ENCODE measurements around the gene APOE. TPM values are rescaled to one million over a fixed set of nuclear protein-coding genes. Genes with fewer than 3 reads are reported as not detected.
A peak's percentile ranks its signal among the peaks of the same experiment; 100 is the strongest.

Gene APOE
- total and polyA plus RNA-seq, 7 experiments from 2014 or later = 0.41 to 7.9 (median 4.0) TPM; not detected in 2

DNA sequence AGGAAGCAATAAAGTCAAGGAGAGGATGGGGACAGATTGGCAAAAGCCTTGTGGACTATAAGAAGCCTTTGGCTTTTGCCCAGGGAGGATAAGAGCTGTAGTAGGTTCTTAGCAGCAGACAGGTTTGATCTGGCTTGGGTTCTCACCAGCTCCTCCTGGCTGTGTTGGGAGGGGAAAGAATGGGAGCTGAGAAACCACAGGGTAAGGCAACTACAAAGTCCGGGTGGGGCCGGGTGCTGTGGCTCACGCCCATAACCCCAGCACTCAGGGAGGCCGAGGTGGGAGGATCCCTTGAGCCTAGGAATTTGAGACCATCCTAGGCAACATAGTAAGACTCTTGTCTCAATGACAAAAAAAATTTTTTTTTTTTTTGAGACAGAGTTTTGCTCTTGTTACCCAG is 38.9 kb upstream of the APOE start:
- Mint-ChIP-seq H3K27me3 (no peaks in the 10 kb centered on the region), H3K9me3 (no peaks in the 10 kb centered on the region), H3K4me3 (no peak overlapping the region), H3K27ac (peak overlapping the region in 1 of 9 donors; percentile 51), H3K36me3 (no peaks in the 10 kb centered on the region), H3K4me1 (peaks cover 0 to 10% (median 0%) of the 10 kb centered on the region in 7 donors)
- Histone ChIP-seq H3K4me1 (ENCODE audit: control insufficient read depth in 2 of 2, insufficient read depth in 2 of 2, low read length in 2 of 2) (no peaks in the 10 kb centered on the region), H3K36me3 (ENCODE audit: control insufficient read depth in 2 of 3, insufficient read depth in 3 of 3, low read length in 3 of 3) (no peaks in the 10 kb centered on the region), H3K4me3 (ENCODE audit: low read length) (no peak overlapping the region), H3K27ac (ENCODE audit: low read depth, low read length) (no peak overlapping the region), H3K27me3 (ENCODE audit: control insufficient read depth in 2 of 2, insufficient read depth in 2 of 2, low read length in 2 of 2) (no peaks in the 10 kb centered on the region), H3K9me3 (ENCODE audit: control insufficient read depth in 2 of 3, low read length in 3 of 3) (no peaks in the 10 kb centered on the region)
- ChIA-PET POLR2A (interaction anchor here (0.7 kb wide), 1 partner anchor 50 kb away, joined by 3 read pairs; no protein-coding TSS in a partner anchor), CTCF (no interaction called here)
- intact Hi-C loops (cut with micrococcal nuclease) = no loop called here
- no peak for ATAC-seq
- DNase-seq = no peak

DNA sequence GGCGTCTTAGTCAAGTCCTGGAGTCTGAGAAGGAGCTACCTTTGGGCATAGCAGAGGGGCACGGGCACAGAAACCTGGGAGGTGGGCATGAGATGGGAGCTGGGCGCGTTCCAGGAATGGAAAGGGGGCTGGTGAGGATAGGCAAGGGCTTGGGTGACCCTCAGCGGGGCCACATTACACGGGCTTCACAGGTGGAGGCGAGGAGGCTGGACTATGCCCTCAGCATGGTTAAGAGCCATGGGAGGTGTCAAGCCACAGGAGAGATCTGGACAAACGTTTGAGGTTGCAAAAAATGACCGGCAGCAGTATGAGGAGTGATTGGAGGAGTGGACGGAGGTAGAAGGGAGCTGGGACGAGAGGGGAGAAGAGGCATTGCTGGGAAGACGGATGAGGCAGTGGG is 38.0 kb upstream of the APOE start:
- Histone ChIP-seq H3K4me3 (ENCODE audit: low read length) (no peak overlapping the region), H3K9me3 (ENCODE audit: control insufficient read depth in 2 of 3, low read length in 3 of 3) (no peaks in the 10 kb centered on the region), H3K4me1 (ENCODE audit: control insufficient read depth in 2 of 2, insufficient read depth in 2 of 2, low read length in 2 of 2) (no peaks in the 10 kb centered on the region), H3K36me3 (ENCODE audit: control insufficient read depth in 2 of 3, insufficient read depth in 3 of 3, low read length in 3 of 3) (no peaks in the 10 kb centered on the region), H3K27me3 (ENCODE audit: control insufficient read depth in 2 of 2, insufficient read depth in 2 of 2, low read length in 2 of 2) (no peaks in the 10 kb centered on the region), H3K27ac (ENCODE audit: low read depth, low read length) (no peak overlapping the region)
- POLR2A ChIA-PET = interaction anchor here (0.7 kb wide), 1 partner anchor 49 kb away, joined by 3 read pairs; no protein-coding TSS in a partner anchor
- no peak overlapping the region for H3K4me3 Mint-ChIP-seq
- CTCF ChIA-PET = no interaction called here
- H3K27ac Mint-ChIP-seq = no peak overlapping the region
- no peaks in the 10 kb centered on the region for H3K27me3 Mint-ChIP-seq
- no peak for ATAC-seq
- DNase-seq = no peak
- H3K36me3 Mint-ChIP-seq = no peaks in the 10 kb centered on the region
- peaks cover 0 to 11% (median 0%) of the 10 kb centered on the region in 7 donors for H3K4me1 Mint-ChIP-seq
- no peaks in the 10 kb centered on the region for H3K9me3 Mint-ChIP-seq
- intact Hi-C loops (cut with micrococcal nuclease) = no loop called here

DNA sequence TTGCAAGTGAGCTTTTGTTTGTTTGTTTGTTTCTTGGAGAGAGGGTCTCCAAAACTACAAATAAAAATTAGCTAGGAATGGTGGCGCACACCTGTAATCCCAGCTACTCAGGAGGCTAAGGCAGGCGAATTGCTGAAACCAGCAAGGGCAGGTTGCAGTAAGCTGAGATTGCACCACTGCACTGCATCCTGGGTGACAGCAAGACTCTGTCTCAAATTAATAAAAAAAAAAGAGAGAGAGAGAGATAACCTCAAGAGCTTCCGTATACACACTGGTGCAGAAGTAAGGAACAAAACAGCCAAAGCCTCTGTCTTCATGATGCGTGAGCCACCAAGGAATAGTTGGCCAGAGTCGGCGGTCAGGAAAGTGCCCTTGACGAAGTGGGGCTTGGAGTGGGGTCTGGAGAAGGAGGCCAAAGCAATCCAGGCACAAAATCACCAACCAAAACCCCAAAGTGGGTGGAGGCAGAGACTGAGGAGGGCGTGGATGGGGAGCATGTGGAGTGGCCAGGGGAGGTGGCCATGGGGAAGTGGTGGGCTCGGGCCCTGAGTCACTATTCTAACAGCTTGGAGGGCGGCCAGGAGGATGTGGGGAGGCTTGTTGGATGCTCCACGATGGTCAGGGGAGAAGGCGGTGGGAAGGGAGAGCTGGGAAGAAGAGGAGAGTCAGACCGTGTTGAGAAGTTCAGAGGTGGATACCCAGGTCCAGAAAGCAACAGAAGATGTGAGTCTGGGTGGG is 35.7 kb upstream of the APOE start:
- Histone ChIP-seq H3K36me3 (ENCODE audit: control insufficient read depth in 2 of 3, insufficient read depth in 3 of 3, low read length in 3 of 3) (no peaks in the 10 kb centered on the region), H3K27me3 (ENCODE audit: control insufficient read depth in 2 of 2, insufficient read depth in 2 of 2, low read length in 2 of 2) (no peaks in the 10 kb centered on the region), H3K27ac (ENCODE audit: low read depth, low read length) (no peak overlapping the region), H3K4me1 (ENCODE audit: control insufficient read depth in 2 of 2, insufficient read depth in 2 of 2, low read length in 2 of 2) (no peaks in the 10 kb centered on the region), H3K4me3 (ENCODE audit: low read length) (no peak overlapping the region), H3K9me3 (ENCODE audit: control insufficient read depth in 2 of 3, low read length in 3 of 3) (no peaks in the 10 kb centered on the region)
- H3K4me3 Mint-ChIP-seq = no peak overlapping the region
- no peaks in the 10 kb centered on the region for H3K9me3 Mint-ChIP-seq
- no peaks in the 10 kb centered on the region for H3K36me3 Mint-ChIP-seq
- intact Hi-C loops (cut with micrococcal nuclease) = no loop called here
- H3K4me1 Mint-ChIP-seq = peaks cover 0 to 11% (median 0%) of the 10 kb centered on the region in 7 donors
- peak; percentile 60 for ATAC-seq
- DNase-seq = no peak
- H3K27ac Mint-ChIP-seq = no peak overlapping the region
- POLR2A ChIA-PET = no interaction called here
- H3K27me3 Mint-ChIP-seq = no peaks in the 10 kb centered on the region
- CTCF ChIA-PET = no interaction called here

DNA sequence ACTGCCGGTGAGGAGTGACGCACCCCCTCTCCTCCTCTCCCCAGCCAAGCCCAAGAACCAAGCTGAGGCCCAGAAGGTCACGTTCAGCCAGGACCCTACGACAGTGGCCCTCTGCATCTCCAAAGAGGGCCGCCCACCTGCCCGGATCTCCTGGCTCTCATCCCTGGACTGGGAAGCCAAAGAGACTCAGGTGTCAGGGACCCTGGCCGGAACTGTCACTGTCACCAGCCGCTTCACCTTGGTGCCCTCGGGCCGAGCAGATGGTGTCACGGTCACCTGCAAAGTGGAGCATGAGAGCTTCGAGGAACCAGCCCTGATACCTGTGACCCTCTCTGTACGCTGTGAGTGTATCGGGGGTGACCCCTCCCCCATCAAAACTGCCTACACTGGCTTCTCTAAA is 33.8 kb upstream of the APOE start:
- ChIA-PET POLR2A (no interaction called here), CTCF (interaction anchor here (1.4 kb wide), 1 partner anchor 12 kb away, joined by 5 read pairs; no protein-coding TSS in a partner anchor)
- H3K4me1 ChIP-seq (ENCODE audit: control insufficient read depth in 2 of 2, insufficient read depth in 2 of 2, low read length in 2 of 2) = no peaks in the 10 kb centered on the region
- no peaks in the 10 kb centered on the region for H3K27me3 ChIP-seq (ENCODE audit: control insufficient read depth in 2 of 2, insufficient read depth in 2 of 2, low read length in 2 of 2)
- ATAC-seq (no peak), DNase-seq (no peak)
- H3K9me3 ChIP-seq (ENCODE audit: control insufficient read depth in 2 of 3, low read length in 3 of 3) = no peaks in the 10 kb centered on the region
- no peak overlapping the region for H3K27ac Mint-ChIP-seq
- no peak overlapping the region for H3K4me3 ChIP-seq (ENCODE audit: low read length)
- no peak overlapping the region for H3K4me3 Mint-ChIP-seq
- H3K9me3 Mint-ChIP-seq = no peaks in the 10 kb centered on the region
- no peaks in the 10 kb centered on the region for H3K36me3 ChIP-seq (ENCODE audit: control insufficient read depth in 2 of 3, insufficient read depth in 3 of 3, low read length in 3 of 3)
- H3K36me3 Mint-ChIP-seq = no peaks in the 10 kb centered on the region
- intact Hi-C loops (cut with micrococcal nuclease) = no loop called here
- peaks cover 0 to 11% (median 2%) of the 10 kb centered on the region in 7 donors for H3K4me1 Mint-ChIP-seq
- H3K27me3 Mint-ChIP-seq = no peaks in the 10 kb centered on the region
- H3K27ac ChIP-seq (ENCODE audit: low read depth, low read length) = no peak overlapping the region

DNA sequence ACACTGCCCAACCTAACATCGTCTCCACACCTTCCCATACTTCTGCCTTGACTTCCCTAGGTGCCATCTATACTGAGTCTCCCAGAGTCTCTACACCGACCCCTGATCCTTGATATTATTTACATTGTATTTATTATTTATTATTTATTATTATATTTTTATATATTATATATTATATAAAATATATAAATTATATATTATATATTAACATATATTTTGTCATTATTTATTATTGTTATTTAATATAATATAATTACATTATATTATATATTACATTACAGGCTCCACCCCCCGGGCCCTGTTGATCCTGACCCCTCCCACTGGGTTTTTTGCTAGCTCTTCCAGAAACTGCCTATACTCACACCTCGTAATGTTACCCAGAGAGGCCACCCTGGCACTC is 32.9 kb upstream of the APOE start:
- POLR2A ChIA-PET = no interaction called here
- CTCF ChIA-PET = interaction anchor here (1.4 kb wide), 1 partner anchor 12 kb away, joined by 5 read pairs; no protein-coding TSS in a partner anchor
- ATAC-seq = no peak

DNA sequence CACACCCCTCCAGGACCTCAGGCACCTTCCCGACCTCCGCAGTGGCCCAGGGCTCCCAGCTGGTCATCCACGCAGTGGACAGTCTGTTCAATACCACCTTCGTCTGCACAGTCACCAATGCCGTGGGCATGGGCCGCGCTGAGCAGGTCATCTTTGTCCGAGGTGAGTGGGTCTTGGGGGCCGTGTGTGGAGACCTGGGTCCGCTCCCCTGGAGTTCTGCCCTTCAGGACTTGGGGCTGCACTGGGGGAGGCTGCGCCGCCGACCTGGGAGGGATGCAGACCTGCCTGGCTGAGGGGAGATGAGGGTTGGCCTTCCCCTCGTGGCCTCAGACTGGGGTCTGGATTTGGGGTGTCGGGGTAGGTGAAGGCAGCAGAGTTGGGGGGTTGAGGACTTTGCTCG is 31.3 kb upstream of the APOE start:
- H3K36me3 Mint-ChIP-seq = no peaks in the 10 kb centered on the region
- H3K9me3 ChIP-seq (ENCODE audit: control insufficient read depth in 2 of 3, low read length in 3 of 3) = no peaks in the 10 kb centered on the region
- H3K27me3 ChIP-seq (ENCODE audit: control insufficient read depth in 2 of 2, insufficient read depth in 2 of 2, low read length in 2 of 2) = no peaks in the 10 kb centered on the region
- H3K4me3 ChIP-seq (ENCODE audit: low read length) = no peak overlapping the region
- no peak for DNase-seq
- ChIA-PET POLR2A (interaction anchor here (0.6 kb wide), 1 partner anchor 11 kb away, joined by 3 read pairs; no protein-coding TSS in a partner anchor), CTCF (no interaction called here)
- H3K27me3 Mint-ChIP-seq = no peaks in the 10 kb centered on the region
- no peak overlapping the region for H3K27ac ChIP-seq (ENCODE audit: low read depth, low read length)
- no peaks in the 10 kb centered on the region for H3K36me3 ChIP-seq (ENCODE audit: control insufficient read depth in 2 of 3, insufficient read depth in 3 of 3, low read length in 3 of 3)
- no peaks in the 10 kb centered on the region for H3K9me3 Mint-ChIP-seq
- H3K27ac Mint-ChIP-seq = no peak overlapping the region
- no peak overlapping the region for H3K4me3 Mint-ChIP-seq
- no peak for ATAC-seq
- peaks cover 3 to 12% (median 8%) of the 10 kb centered on the region in 7 donors for H3K4me1 Mint-ChIP-seq
- intact Hi-C loops (cut with micrococcal nuclease) = no loop called here
- H3K4me1 ChIP-seq (ENCODE audit: control insufficient read depth in 2 of 2, insufficient read depth in 2 of 2, low read length in 2 of 2) = no peaks in the 10 kb centered on the region

More for the DNA sequence above, 32.9 kb upstream of the APOE start:
- Histone ChIP-seq H3K9me3 (ENCODE audit: control insufficient read depth in 2 of 3, low read length in 3 of 3) (no peaks in the 10 kb centered on the region), H3K27me3 (ENCODE audit: control insufficient read depth in 2 of 2, insufficient read depth in 2 of 2, low read length in 2 of 2) (no peaks in the 10 kb centered on the region), H3K4me3 (ENCODE audit: low read length) (no peak overlapping the region), H3K27ac (ENCODE audit: low read depth, low read length) (no peak overlapping the region), H3K4me1 (ENCODE audit: control insufficient read depth in 2 of 2, insufficient read depth in 2 of 2, low read length in 2 of 2) (no peaks in the 10 kb centered on the region), H3K36me3 (ENCODE audit: control insufficient read depth in 2 of 3, insufficient read depth in 3 of 3, low read length in 3 of 3) (no peaks in the 10 kb centered on the region)
- DNase-seq = no peak
- Mint-ChIP-seq H3K27ac (peak overlapping the region in 1 of 9 donors; percentile 53), H3K4me3 (no peak overlapping the region), H3K36me3 (no peaks in the 10 kb centered on the region), H3K9me3 (no peaks in the 10 kb centered on the region), H3K4me1 (peaks cover 3 to 16% (median 8%) of the 10 kb centered on the region in 7 donors), H3K27me3 (no peaks in the 10 kb centered on the region)
- intact Hi-C loops (cut with micrococcal nuclease) = no loop called here

Data from naive thymus-derived CD4-positive, alpha-beta T cell (primary cell).